CD14-positive monocyte (primary cell): ENCODE measurements around the gene TMOD3. TPM values are rescaled to one million over a fixed set of nuclear protein-coding genes. Genes with fewer than 3 reads are reported as not detected.
A peak's percentile ranks its signal among the peaks of the same experiment; 100 is the strongest.

ENCODE experiments used
- DNase-seq, 3 donors: peaks; one replicate each; pipeline ENCODE4 v3.0.0-alpha.2; 2011 to 2022
- H2AFZ ChIP-seq: 2 replicates; pipeline ENCODE4 v1.6.0; 2012; ENCODE audit warnings: mild to moderate bottlenecking, low read depth, low read length, inconsistent platforms; ENCODE audit not compliant: insufficient read depth, poor library complexity, severe bottlenecking
- H3K27ac ChIP-seq, 2 donors: 1 replicate in 1 of 2; 2 replicates in 1 of 2; pipeline ENCODE4 v1.5.1; 2012 to 2013; ENCODE audit warnings: low read length in 2 of 2, control low read depth in 1 of 2, inconsistent platforms in 1 of 2, low read depth in 1 of 2, mild to moderate bottlenecking in 1 of 2
- H3K27me3 ChIP-seq, 2 donors: one replicate each; pipeline versions ENCODE4 v1.6.0 to v1.6.1; 2011 to 2013; ENCODE audit warnings: low read length in 2 of 2; ENCODE audit not compliant: control insufficient read depth in 2 of 2, insufficient read depth in 2 of 2
- H3K36me3 ChIP-seq, 2 donors: replicated peaks in 1 of 2; 1 replicate in 1 of 2; 2 replicates in 1 of 2; pipeline versions ENCODE4 v1.5.1 to v1.6.1; 2012 to 2013; ENCODE audit warnings: low read length in 2 of 2, control low read depth in 1 of 2, inconsistent platforms in 1 of 2, mild to moderate bottlenecking in 1 of 2; ENCODE audit not compliant: insufficient read depth in 2 of 2, control insufficient read depth in 1 of 2
- H3K4me1 ChIP-seq, 2 donors: 1 replicate in 1 of 2; 2 replicates in 1 of 2; pipeline versions ENCODE4 v1.5.1 to v1.6.1; 2012 to 2013; ENCODE audit warnings: low read length in 2 of 2, control low read depth in 1 of 2, inconsistent platforms in 1 of 2, mild to moderate bottlenecking in 1 of 2, moderate library complexity in 1 of 2; ENCODE audit not compliant: insufficient read depth in 2 of 2, control insufficient read depth in 1 of 2
- H3K4me2 ChIP-seq: replicated peaks from 2 replicates; pipeline ENCODE3; 2012; ENCODE audit warnings: low read length, moderate library complexity, mild to moderate bottlenecking; ENCODE audit not compliant: poor library complexity, severe bottlenecking; ENCODE audit errors: extremely low read depth
- H3K4me3 ChIP-seq, 3 experiments: fragments of 200-600 bp in 1 of 3; sonication (generic) in 1 of 3; replicated peaks in 1 of 3; 1 replicate in 2 of 3; 2 replicates in 1 of 3; pipeline ENCODE4 v1.5.1; 2011 to 2013; ENCODE audit warnings: low read length in 3 of 3, mild to moderate bottlenecking in 3 of 3, control low read depth in 2 of 3, low read depth in 2 of 3, inconsistent platforms in 1 of 3, moderate library complexity in 1 of 3
- H3K79me2 ChIP-seq: 2 replicates; pipeline ENCODE4 v1.6.0; 2012; ENCODE audit warnings: mild to moderate bottlenecking, control low read depth, inconsistent platforms, low read length, moderate library complexity; ENCODE audit not compliant: insufficient read depth
- H3K9ac ChIP-seq: 2 replicates; pipeline ENCODE4 v1.6.0; 2017; ENCODE audit warnings: low read length, mild to moderate bottlenecking; ENCODE audit not compliant: insufficient read depth, poor library complexity, severe bottlenecking
- H3K9me3 ChIP-seq, 2 donors: replicated peaks in 1 of 2; 1 replicate in 1 of 2; 2 replicates in 1 of 2; pipeline versions ENCODE4 v1.5.1 to v1.6.1; 2012 to 2013; ENCODE audit warnings: low read length in 2 of 2, control low read depth in 1 of 2; ENCODE audit not compliant: control insufficient read depth in 1 of 2, insufficient read depth in 1 of 2
- H4K20me1 ChIP-seq: 2 replicates; pipeline ENCODE4 v1.6.0; 2012; ENCODE audit warnings: mild to moderate bottlenecking, low read length, control low read depth, moderate library complexity; ENCODE audit not compliant: insufficient read depth
- H3K27ac Mint-ChIP-seq, 7 donors: one replicate each; pipeline ENCODE4 v1.8.0; 2020; ENCODE audit warnings: mild to moderate bottlenecking in 7 of 7, mixed read lengths in 7 of 7, moderate library complexity in 6 of 7, inconsistent platforms in 2 of 7
- H3K27me3 Mint-ChIP-seq, 3 donors: one replicate each; pipeline ENCODE4 v1.8.0; 2021 to 2022; ENCODE audit warnings: low read depth in 3 of 3, mild to moderate bottlenecking in 3 of 3, mixed read lengths in 3 of 3, moderate library complexity in 3 of 3, inconsistent platforms in 1 of 3
- H3K36me3 Mint-ChIP-seq, 2 donors: one replicate each; pipeline ENCODE4 v1.8.0; 2020; ENCODE audit warnings: mixed read lengths in 2 of 2, inconsistent platforms in 1 of 2, mild to moderate bottlenecking in 1 of 2
- H3K4me1 Mint-ChIP-seq: one replicate; pipeline ENCODE4 v1.8.0; 2020; ENCODE audit warnings: mild to moderate bottlenecking, mixed read lengths
- H3K4me3 Mint-ChIP-seq, 2 donors: one replicate each; pipeline ENCODE4 v1.8.0; 2020; ENCODE audit warnings: mild to moderate bottlenecking in 2 of 2, mixed read lengths in 2 of 2, moderate library complexity in 1 of 2
- H3K9me3 Mint-ChIP-seq, 7 donors: one replicate each; pipeline ENCODE4 v1.8.0; 2020 to 2022; ENCODE audit warnings: mixed read lengths in 7 of 7, mild to moderate bottlenecking in 6 of 7, moderate library complexity in 6 of 7, inconsistent platforms in 2 of 7
- WGBS: methylation state at CpG from one replicate; pipeline ENCODE4 v1.1.5; 2013; ENCODE audit warnings: missing lambda C conversion rate; ENCODE audit not compliant: insufficient coverage; 5-methylcytosine and 5-hydroxymethylcytosine counted together
- intact Hi-C, 2 donors: fragments of 100-400 bp; cut with micrococcal nuclease; formaldehyde crosslinking; loops; one replicate each; pipeline versions ENCODE4 v1.15.0 to v1.15.1; 2023
- polyA plus RNA-seq, 3 donors: library from polyadenylated mRNA; depleted of rRNA in 1 of 3; unstranded in 2 of 3; stranded (reverse) in 1 of 3; fragments of 300-500 nt in 2 of 3; fragments of >200 nt in 1 of 3; fragmentation: Illumina TruSeq in 2 of 3; gene quantifications; 1 replicate in 2 of 3; 2 replicates in 1 of 3; pipeline ENCODE4 v1.2.3, GENCODE V29; 2012 to 2021
- TF ChIP-seq, protein P1 (sequence below): fragments of 200-600 bp; IDR thresholded peaks from one replicate; pipeline ENCODE4 v1.8.0; 2022; ENCODE audit warnings: antibody characterized with exemption, mild to moderate bottlenecking

TMOD3 gene
- polyA plus RNA-seq, 3 donors, result 7.7 to 34.8 (median 27.8) TPM

DNA sequence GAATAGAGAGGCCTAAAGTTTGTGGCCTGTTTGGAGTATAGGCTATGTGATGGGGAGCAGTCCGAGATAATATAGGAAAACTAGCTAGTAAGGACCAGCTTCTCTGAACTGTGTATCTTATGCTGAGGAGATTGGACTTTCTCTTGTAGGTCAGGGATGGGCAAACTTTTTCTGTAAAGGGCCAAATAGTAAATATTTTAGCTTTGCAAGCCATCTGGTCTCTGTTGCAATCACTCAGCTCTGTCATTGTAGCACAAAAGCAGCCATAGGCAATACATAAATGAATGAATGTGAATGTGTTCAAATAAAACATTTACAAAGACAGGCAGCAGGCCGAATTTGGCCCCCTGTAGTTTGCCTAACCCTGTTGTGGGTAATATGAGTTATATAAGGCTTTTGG lies 24.5 kb downstream of the TMOD3 start:
- Mint-ChIP-seq H3K27ac (no peak overlapping the region), H3K36me3 (peaks cover 5 to 23% of the 10 kb centered on the region in 2 donors)
- intact Hi-C loops, result no loop called here

DNA sequence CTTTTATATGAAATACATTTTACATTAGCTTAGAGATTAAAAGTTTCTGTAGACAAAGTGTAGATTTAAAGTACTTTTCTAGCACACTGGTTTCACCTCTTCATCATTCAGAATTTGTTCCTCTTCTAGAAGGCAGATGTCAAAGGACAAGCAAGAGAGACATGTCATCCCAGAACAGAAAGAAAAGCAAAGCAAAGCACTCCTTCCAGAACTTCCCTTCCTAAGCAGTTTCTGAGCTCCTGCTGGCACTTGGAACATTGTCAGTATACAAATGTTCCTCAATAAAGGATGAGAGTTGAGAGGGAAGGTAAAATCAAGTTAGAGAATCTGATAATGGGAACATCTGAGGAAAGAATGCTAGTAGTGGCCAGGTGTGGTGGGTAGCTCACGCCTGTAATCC lies 26.2 kb downstream of the TMOD3 start:
- Histone ChIP-seq H3K4me2 (no peak overlapping the region), H3K27me3 (no peaks in the 10 kb centered on the region), H3K79me2 (peaks cover 99% of the 10 kb centered on the region), H3K36me3 (peaks cover 0 to 4% of the 10 kb centered on the region in 2 donors), H3K9me3 (no peaks in the 10 kb centered on the region), H3K9ac (no peak overlapping the region), H2AFZ (no peak overlapping the region), H3K4me1 (peaks cover 0 to 7% of the 10 kb centered on the region in 2 donors), H3K4me3 (no peak overlapping the region), H4K20me1 (peaks cover 100% of the 10 kb centered on the region), H3K27ac (no peak overlapping the region)
- no CpG with 5 or more reads among the region's 1 CpG for WGBS
- no peak for DNase-seq
- Mint-ChIP-seq H3K36me3 (peaks cover 12 to 24% of the 10 kb centered on the region in 2 donors), H3K27me3 (no peaks in the 10 kb centered on the region), H3K9me3 (no peaks in the 10 kb centered on the region), H3K4me3 (no peak overlapping the region), H3K4me1 (peaks cover 30% of the 10 kb centered on the region), H3K27ac (peak overlapping the region in 1 of 7 donors; percentile 32)
- intact Hi-C loops, result no loop called here
- TF ChIP-seq, protein P1, sequence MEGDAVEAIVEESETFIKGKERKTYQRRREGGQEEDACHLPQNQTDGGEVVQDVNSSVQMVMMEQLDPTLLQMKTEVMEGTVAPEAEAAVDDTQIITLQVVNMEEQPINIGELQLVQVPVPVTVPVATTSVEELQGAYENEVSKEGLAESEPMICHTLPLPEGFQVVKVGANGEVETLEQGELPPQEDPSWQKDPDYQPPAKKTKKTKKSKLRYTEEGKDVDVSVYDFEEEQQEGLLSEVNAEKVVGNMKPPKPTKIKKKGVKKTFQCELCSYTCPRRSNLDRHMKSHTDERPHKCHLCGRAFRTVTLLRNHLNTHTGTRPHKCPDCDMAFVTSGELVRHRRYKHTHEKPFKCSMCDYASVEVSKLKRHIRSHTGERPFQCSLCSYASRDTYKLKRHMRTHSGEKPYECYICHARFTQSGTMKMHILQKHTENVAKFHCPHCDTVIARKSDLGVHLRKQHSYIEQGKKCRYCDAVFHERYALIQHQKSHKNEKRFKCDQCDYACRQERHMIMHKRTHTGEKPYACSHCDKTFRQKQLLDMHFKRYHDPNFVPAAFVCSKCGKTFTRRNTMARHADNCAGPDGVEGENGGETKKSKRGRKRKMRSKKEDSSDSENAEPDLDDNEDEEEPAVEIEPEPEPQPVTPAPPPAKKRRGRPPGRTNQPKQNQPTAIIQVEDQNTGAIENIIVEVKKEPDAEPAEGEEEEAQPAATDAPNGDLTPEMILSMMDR, result no peak

More for the DNA sequence above, 24.5 kb downstream of the TMOD3 start:
- Histone ChIP-seq H3K9ac (no peak overlapping the region), H3K27ac (no peak overlapping the region), H3K4me1 (peaks cover 0 to 7% of the 10 kb centered on the region in 2 donors), H2AFZ (no peak overlapping the region), H3K4me3 (no peak overlapping the region), H3K9me3 (no peaks in the 10 kb centered on the region), H3K4me2 (no peak overlapping the region), H3K36me3 (no peaks in the 10 kb centered on the region), H3K27me3 (no peaks in the 10 kb centered on the region), H4K20me1 (peaks cover 100% of the 10 kb centered on the region), H3K79me2 (peaks cover 100% of the 10 kb centered on the region)
- Mint-ChIP-seq H3K4me3 (no peak overlapping the region), H3K4me1 (peaks cover 40% of the 10 kb centered on the region), H3K27me3 (no peaks in the 10 kb centered on the region), H3K9me3 (no peaks in the 10 kb centered on the region)
- TF ChIP-seq, protein P1, result no peak
- 100% methylated on average over 1 of the region's 2 CpGs for whole genome bisulfite sequencing
- DNase-seq, result no peak
